A673 (cell line): ENCODE data around the gene NUP43. TPM values are rescaled to one million over a fixed set of nuclear protein-coding genes. Genes with fewer than 3 reads are reported as not detected.
"Not testable (repeated sequence)": the region's sequence is repeated elsewhere in the genome, so short reads cannot be mapped to it uniquely, and the experiment has no call there.

ENCODE experiments used
- BruUV-seq: library from RNA; stranded (reverse); fragments of 400-500 nt; replicated peaks from 2 replicates; lab custom pipeline; 2021; lab: Mats Ljungman, UMichigan
- CTCF ChIA-PET: fragments of 300-600 bp; sonication (Branson Sonifier 250); formaldehyde crosslinking; loops from one replicate; lab custom pipeline; 2022; ENCODE audit warnings: antibody characterized with exemption; lab: Charles Lee
- POLR2A ChIA-PET: fragments of 300-600 bp; sonication (Branson Sonifier 250); formaldehyde crosslinking; loops from one replicate; lab custom pipeline; 2022; ENCODE audit warnings: antibody characterized with exemption; ENCODE audit not compliant: low non-redundant PET; lab: Charles Lee
- DNase-seq: peaks from one replicate; pipeline ENCODE4 v3.0.0-alpha.2; 2015; ENCODE audit warnings: low spot score
- H3K27ac ChIP-seq: fragments of 200-600 bp; sonication (generic); 2 replicates; pipeline ENCODE4 v1.5.1; 2016; ENCODE audit warnings: mixed run types, low read depth, mild to moderate bottlenecking, mixed read lengths, antibody characterized with exemption, low read length; ENCODE audit not compliant: poor library complexity, severe bottlenecking
- H3K27me3 ChIP-seq: fragments of 200-600 bp; sonication (generic); replicated peaks from 2 replicates; pipeline ENCODE4 v1.6.1; 2017; ENCODE audit warnings: mixed run types, low read depth, mild to moderate bottlenecking, mixed read lengths, antibody characterized with exemption, low read length; ENCODE audit not compliant: insufficient read depth, poor library complexity
- H3K36me3 ChIP-seq: fragments of 200-600 bp; sonication (generic); 2 replicates; pipeline ENCODE4 v1.6.1; 2016; ENCODE audit warnings: mixed run types, mild to moderate bottlenecking, mixed read lengths, antibody characterized with exemption, low read length; ENCODE audit not compliant: insufficient read depth, poor library complexity, severe bottlenecking
- H3K4me1 ChIP-seq: fragments of 200-600 bp; sonication (generic); 2 replicates; pipeline ENCODE4 v1.6.1; 2017; ENCODE audit warnings: mixed run types, mild to moderate bottlenecking, mixed read lengths, antibody characterized with exemption, low read length; ENCODE audit not compliant: insufficient read depth, poor library complexity, severe bottlenecking
- H3K4me3 ChIP-seq: fragments of 200-600 bp; sonication (generic); 2 replicates; pipeline ENCODE4 v1.5.1; 2016; ENCODE audit warnings: low read depth, mixed run types, mild to moderate bottlenecking, mixed read lengths, low read length; ENCODE audit not compliant: poor library complexity, severe bottlenecking
- H3K9me3 ChIP-seq: fragments of 200-600 bp; sonication (generic); 2 replicates; pipeline ENCODE4 v1.6.1; 2016; ENCODE audit warnings: mixed run types, low read depth, mild to moderate bottlenecking, mixed read lengths, antibody characterized with exemption, low read length; ENCODE audit not compliant: poor library complexity, severe bottlenecking
- EZH2 ChIP-seq: fragments of 200-600 bp; sonication (generic); IDR thresholded peaks from 2 replicates; pipeline ENCODE4 v1.6.1; 2017; ENCODE audit warnings: borderline replicate concordance, low read depth, mild to moderate bottlenecking, mixed read lengths, antibody characterized with exemption, low read length; ENCODE audit not compliant: poor library complexity, severe bottlenecking
- intact Hi-C: fragments of 100-400 bp; cut with micrococcal nuclease; formaldehyde crosslinking; loops from one replicate; pipeline ENCODE4 v1.10.0; 2022; ENCODE audit not compliant: unreplicated experiment
- total RNA-seq: library from RNA; stranded (reverse); gene quantifications from 2 replicates; pipeline ENCODE4 v1.2.3, GENCODE V29; 2021
- TF ChIP-seq, protein P1 (sequence below): fragments of 300-800, 200-600 bp; sonication (generic); conservative IDR thresholded peaks from 2 replicates; pipeline ENCODE4 v1.5.1; 2017; ENCODE audit warnings: low read depth, mild to moderate bottlenecking, antibody characterized with exemption, low read length, moderate library complexity, mixed read lengths

Gene NUP43
- total RNA-seq, 1 experiment from 2014 or later = 88.5 TPM

- ChIA-PET CTCF (no interaction called here), POLR2A (no interaction called here)
- peak; percentile 58 for DNase-seq
- H3K27ac ChIP-seq = peak overlapping the region; percentile 87
- BruUV-seq = no TSS peak
- no peak for TF ChIP-seq EZH2
- TF ChIP-seq, protein P1, sequence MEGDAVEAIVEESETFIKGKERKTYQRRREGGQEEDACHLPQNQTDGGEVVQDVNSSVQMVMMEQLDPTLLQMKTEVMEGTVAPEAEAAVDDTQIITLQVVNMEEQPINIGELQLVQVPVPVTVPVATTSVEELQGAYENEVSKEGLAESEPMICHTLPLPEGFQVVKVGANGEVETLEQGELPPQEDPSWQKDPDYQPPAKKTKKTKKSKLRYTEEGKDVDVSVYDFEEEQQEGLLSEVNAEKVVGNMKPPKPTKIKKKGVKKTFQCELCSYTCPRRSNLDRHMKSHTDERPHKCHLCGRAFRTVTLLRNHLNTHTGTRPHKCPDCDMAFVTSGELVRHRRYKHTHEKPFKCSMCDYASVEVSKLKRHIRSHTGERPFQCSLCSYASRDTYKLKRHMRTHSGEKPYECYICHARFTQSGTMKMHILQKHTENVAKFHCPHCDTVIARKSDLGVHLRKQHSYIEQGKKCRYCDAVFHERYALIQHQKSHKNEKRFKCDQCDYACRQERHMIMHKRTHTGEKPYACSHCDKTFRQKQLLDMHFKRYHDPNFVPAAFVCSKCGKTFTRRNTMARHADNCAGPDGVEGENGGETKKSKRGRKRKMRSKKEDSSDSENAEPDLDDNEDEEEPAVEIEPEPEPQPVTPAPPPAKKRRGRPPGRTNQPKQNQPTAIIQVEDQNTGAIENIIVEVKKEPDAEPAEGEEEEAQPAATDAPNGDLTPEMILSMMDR = no peak
- intact Hi-C loops = no loop called here
- H3K4me1 ChIP-seq = peaks cover 10% of the 10 kb centered on the region
- no peaks in the 10 kb centered on the region for H3K36me3 ChIP-seq
- no peaks in the 10 kb centered on the region for H3K27me3 ChIP-seq
- peak overlapping the region; percentile 88 for H3K4me3 ChIP-seq
- H3K9me3 ChIP-seq = no peaks in the 10 kb centered on the region
Measured at GRCh38 chr6:149750136-149750609, 3.8 kb upstream of the NUP43 start.

GRCh38 chr6:149749594-149750135 lies 3.3 kb upstream of the NUP43 start, which contains the start of gene PCMT1:
Gene PCMT1, plus strand, starts transcription at chr6:149749741. Its CDS starts 161 bp downstream, at chr6:149749902.
- TF ChIP-seq EZH2 = no peak
- TF ChIP-seq, protein P1 = no peak
- H3K27ac ChIP-seq = peak within 1 kb of the TSS; percentile 87
- POLR2A ChIA-PET = no interaction called here
- H3K4me3 ChIP-seq = peak within 1 kb of the TSS; percentile 88
- no peaks in the 10 kb centered on the region for H3K27me3 ChIP-seq
- intact Hi-C loops = no loop called here
- H3K9me3 ChIP-seq = no peaks in the 10 kb centered on the region
- H3K4me1 ChIP-seq = peaks cover 13% of the 10 kb centered on the region
- CTCF ChIA-PET = no interaction called here
- no peaks in the 10 kb centered on the region for H3K36me3 ChIP-seq
- no TSS peak for BruUV-seq
- DNase-seq = peak; percentile 96

- H3K36me3 ChIP-seq, BruUV-seq, POLR2A ChIA-PET, intact Hi-C loops, H3K27me3 ChIP-seq, DNase-seq, H3K9me3 ChIP-seq: not testable (repeated sequence)
- Histone ChIP-seq H3K4me3 (peak overlapping the region; percentile 88), H3K4me1 (peaks cover 13% of the 10 kb centered on the region), H3K27ac (peak overlapping the region; percentile 87)
- CTCF ChIA-PET = interaction anchor here (0.7 kb wide), 1 partner anchor 8 kb away, joined by 4 read pairs; no protein-coding TSS in a partner anchor
Measured at GRCh38 chr6:149749082-149749593, 2.8 kb upstream of the NUP43 start.

- Histone ChIP-seq H3K36me3 (peaks cover 33% of the 10 kb centered on the region), H3K4me3 (peak overlapping the region; percentile 75), H3K27ac (peak overlapping the region; percentile 81)
- CTCF ChIA-PET, DNase-seq, intact Hi-C loops, H3K27me3 ChIP-seq, BruUV-seq, H3K9me3 ChIP-seq, H3K4me1 ChIP-seq: not testable (repeated sequence)
- POLR2A ChIA-PET = interaction anchor here (0.7 kb wide), 1 partner anchor 119 kb away, joined by 7 read pairs; no protein-coding TSS in a partner anchor
Measured at GRCh38 chr6:149745252-149745651, 1.1 kb downstream of the NUP43 start.
